ENCODE measurements around the gene NEK11. TPM values are rescaled to one million over a fixed set of nuclear protein-coding genes. Genes with fewer than 3 reads are reported as not detected.

NEK11 gene
- total RNA-seq, 2 donors from 2014 or later: 5.5 to 5.8 TPM

- no peaks in the 10 kb centered on the region for H3K9me3 ChIP-seq
- H3K4me1 ChIP-seq: no peaks in the 10 kb centered on the region
- H3K27me3 ChIP-seq: no peaks in the 10 kb centered on the region
- H3K4me3 ChIP-seq: no peak overlapping the region
- intact Hi-C loops (cut with DNase I): no loop called here
- H3K27ac ChIP-seq: no peak overlapping the region
- no peak for TF ChIP-seq CTCF (IDR thresholded peaks at IDR 0.05)
- H3K36me3 ChIP-seq: no peaks in the 10 kb centered on the region
- H3K9ac ChIP-seq (ENCODE audit: low read depth in 2 of 2, low read length in 2 of 2): no peak overlapping the region
- DNase-seq: no peak
Observed at GRCh38 chr3:131239267-131239666, 212.6 kb downstream of the NEK11 start.

DNA sequence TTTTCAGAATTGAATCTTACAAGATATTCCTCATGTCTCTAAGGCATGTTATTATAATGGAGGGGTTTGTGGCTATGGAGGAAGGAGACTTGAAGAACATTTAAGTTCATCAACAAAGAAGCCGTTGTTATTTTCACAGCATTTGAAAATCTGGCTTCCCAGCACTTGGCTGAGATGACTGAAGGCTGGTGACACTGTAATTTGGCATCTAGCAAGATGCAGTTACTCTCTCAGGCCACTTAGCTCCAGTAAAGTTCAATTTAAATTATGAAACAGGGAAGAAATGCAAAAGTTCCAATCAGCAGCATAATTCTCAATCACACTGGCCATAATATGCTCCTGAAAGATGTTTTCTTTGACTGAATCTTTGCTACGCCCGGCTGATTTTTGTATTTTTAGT is 215.5 kb downstream of the NEK11 start:
- H3K36me3 ChIP-seq: no peaks in the 10 kb centered on the region
- no peak overlapping the region for H3K4me3 ChIP-seq
- TF ChIP-seq CTCF (IDR thresholded peaks at IDR 0.05): no peak
- intact Hi-C loops (cut with DNase I): no loop called here
- no peak overlapping the region for H3K9ac ChIP-seq (ENCODE audit: low read depth in 2 of 2, low read length in 2 of 2)
- no peaks in the 10 kb centered on the region for H3K9me3 ChIP-seq
- DNase-seq: no peak
- no peaks in the 10 kb centered on the region for H3K27me3 ChIP-seq
- H3K27ac ChIP-seq: no peak overlapping the region
- no peaks in the 10 kb centered on the region for H3K4me1 ChIP-seq

DNA sequence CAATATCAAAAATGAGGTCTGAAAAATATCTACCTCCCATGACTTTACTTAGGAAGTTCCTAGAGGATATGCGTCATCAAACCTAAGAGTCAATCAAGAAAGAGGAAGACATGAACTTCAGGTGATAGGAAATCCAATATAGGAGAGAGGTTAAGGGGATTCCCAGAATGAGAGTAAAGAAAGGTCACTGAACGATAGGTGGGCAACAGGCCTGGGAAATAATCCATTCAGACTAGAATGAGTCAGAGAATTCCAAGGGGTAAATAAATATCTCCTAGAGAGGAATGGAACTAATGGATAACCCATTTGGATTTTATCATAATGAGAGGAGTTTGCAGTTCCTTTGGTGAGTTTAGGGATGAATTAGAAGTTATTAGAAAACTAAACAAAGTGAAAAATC is 223.8 kb downstream of the NEK11 start:
- no peak for TF ChIP-seq CTCF (IDR thresholded peaks at IDR 0.05)
- Histone ChIP-seq H3K4me3 (no peak overlapping the region), H3K27ac (no peak overlapping the region), H3K4me1 (no peaks in the 10 kb centered on the region), H3K9me3 (no peaks in the 10 kb centered on the region), H3K9ac (ENCODE audit: low read depth in 2 of 2, low read length in 2 of 2) (no peak overlapping the region), H3K36me3 (no peaks in the 10 kb centered on the region), H3K27me3 (no peaks in the 10 kb centered on the region)
- intact Hi-C loops (cut with DNase I): no loop called here
- DNase-seq: no peak

GRCh38 chr3:131260525-131260924 is 233.8 kb downstream of the NEK11 start:
- intact Hi-C loops (cut with DNase I): no loop called here
- DNase-seq: no peak
- H3K4me3 ChIP-seq: no peak overlapping the region
- TF ChIP-seq CTCF (IDR thresholded peaks at IDR 0.05): no peak
- H3K9me3 ChIP-seq: no peaks in the 10 kb centered on the region
- no peaks in the 10 kb centered on the region for H3K4me1 ChIP-seq
- no peak overlapping the region for H3K27ac ChIP-seq
- no peaks in the 10 kb centered on the region for H3K27me3 ChIP-seq
- H3K9ac ChIP-seq (ENCODE audit: low read depth in 2 of 2, low read length in 2 of 2): no peak overlapping the region
- no peaks in the 10 kb centered on the region for H3K36me3 ChIP-seq

GRCh38 chr3:131261104-131261503 is 234.4 kb downstream of the NEK11 start:
- Histone ChIP-seq H3K9ac (ENCODE audit: low read depth in 2 of 2, low read length in 2 of 2) (no peak overlapping the region), H3K4me3 (no peak overlapping the region), H3K9me3 (no peaks in the 10 kb centered on the region), H3K27ac (no peak overlapping the region), H3K4me1 (no peaks in the 10 kb centered on the region), H3K27me3 (no peaks in the 10 kb centered on the region), H3K36me3 (no peaks in the 10 kb centered on the region)
- no peak for DNase-seq
- intact Hi-C loops (cut with DNase I): no loop called here
- TF ChIP-seq CTCF (IDR thresholded peaks at IDR 0.05): no peak

DNA sequence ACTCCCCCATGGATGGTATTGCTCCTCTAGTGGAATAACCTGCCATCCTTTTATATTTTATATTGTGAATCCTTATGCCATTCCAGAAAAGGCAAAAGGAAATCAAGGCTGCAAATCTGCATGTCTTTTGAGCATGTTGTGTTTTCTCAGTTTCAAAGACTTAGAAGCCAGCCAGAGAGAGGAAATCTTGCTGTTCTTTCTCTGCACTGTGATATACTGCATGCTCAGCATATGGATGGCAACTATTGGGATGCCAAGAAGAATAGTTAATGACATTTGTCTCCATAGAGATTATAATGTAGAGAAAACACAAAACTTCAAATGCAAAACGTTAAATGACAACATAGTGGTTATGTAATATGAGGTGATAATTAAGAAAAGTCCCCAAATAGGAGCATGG is 248.9 kb downstream of the NEK11 start:
- Histone ChIP-seq H3K4me1 (no peaks in the 10 kb centered on the region), H3K36me3 (no peaks in the 10 kb centered on the region), H3K9me3 (no peaks in the 10 kb centered on the region), H3K4me3 (no peak overlapping the region), H3K27me3 (no peaks in the 10 kb centered on the region), H3K27ac (no peak overlapping the region), H3K9ac (ENCODE audit: low read depth in 2 of 2, low read length in 2 of 2) (no peak overlapping the region)
- TF ChIP-seq CTCF (IDR thresholded peaks at IDR 0.05): no peak
- DNase-seq: no peak
- intact Hi-C loops (cut with DNase I): no loop called here

All from colonic mucosa (tissue), 4 donors.